ENCODE measurements around the gene KDM2A. TPM values are rescaled to one million over a fixed set of nuclear protein-coding genes. Genes with fewer than 3 reads are reported as not detected.

Gene KDM2A
- total and polyA plus RNA-seq, 2 of the 13 experiments (the other 11 are each of a cell fraction or from before 2014, with no cell fraction given): 31.3 to 31.4 TPM

GRCh38 chr11:67146516-67147226 is 27.6 kb downstream of the KDM2A start (continued):
- TF ChIP-seq, protein P1, sequence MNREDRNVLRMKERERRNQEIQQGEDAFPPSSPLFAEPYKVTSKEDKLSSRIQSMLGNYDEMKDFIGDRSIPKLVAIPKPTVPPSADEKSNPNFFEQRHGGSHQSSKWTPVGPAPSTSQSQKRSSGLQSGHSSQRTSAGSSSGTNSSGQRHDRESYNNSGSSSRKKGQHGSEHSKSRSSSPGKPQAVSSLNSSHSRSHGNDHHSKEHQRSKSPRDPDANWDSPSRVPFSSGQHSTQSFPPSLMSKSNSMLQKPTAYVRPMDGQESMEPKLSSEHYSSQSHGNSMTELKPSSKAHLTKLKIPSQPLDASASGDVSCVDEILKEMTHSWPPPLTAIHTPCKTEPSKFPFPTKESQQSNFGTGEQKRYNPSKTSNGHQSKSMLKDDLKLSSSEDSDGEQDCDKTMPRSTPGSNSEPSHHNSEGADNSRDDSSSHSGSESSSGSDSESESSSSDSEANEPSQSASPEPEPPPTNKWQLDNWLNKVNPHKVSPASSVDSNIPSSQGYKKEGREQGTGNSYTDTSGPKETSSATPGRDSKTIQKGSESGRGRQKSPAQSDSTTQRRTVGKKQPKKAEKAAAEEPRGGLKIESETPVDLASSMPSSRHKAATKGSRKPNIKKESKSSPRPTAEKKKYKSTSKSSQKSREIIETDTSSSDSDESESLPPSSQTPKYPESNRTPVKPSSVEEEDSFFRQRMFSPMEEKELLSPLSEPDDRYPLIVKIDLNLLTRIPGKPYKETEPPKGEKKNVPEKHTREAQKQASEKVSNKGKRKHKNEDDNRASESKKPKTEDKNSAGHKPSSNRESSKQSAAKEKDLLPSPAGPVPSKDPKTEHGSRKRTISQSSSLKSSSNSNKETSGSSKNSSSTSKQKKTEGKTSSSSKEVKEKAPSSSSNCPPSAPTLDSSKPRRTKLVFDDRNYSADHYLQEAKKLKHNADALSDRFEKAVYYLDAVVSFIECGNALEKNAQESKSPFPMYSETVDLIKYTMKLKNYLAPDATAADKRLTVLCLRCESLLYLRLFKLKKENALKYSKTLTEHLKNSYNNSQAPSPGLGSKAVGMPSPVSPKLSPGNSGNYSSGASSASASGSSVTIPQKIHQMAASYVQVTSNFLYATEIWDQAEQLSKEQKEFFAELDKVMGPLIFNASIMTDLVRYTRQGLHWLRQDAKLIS (CRISPR knock-in tag; IDR thresholded peaks at IDR 0.05): no peak
- TF ChIP-seq NPAS2 (CRISPR knock-in tag; IDR thresholded peaks at IDR 0.05; ENCODE audit: borderline replicate concordance) (no peak), MAFG (CRISPR knock-in tag; IDR thresholded peaks at IDR 0.05) (no peak)

DNA sequence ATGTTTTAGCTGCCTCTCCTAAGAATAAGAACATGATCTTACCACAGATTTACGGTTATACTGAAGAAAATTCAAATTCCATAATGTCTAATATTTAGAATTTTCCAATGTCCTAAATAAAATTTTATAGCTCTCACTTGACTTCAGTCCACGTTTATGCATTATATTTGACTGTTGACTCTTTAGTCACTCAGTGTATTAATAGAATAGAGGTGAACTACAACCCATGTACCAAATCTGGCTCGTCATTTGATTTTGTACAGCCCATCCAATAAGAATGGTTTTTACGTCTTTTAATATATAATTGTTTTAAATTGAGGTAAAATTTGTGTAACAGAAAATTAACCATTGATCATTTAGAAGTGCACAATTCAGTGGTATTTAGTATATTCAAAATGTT is 34.9 kb downstream of the KDM2A start:
- H3K4me3 ChIP-seq (replicated peaks in 1 of 3; ENCODE audit: insufficient read depth in 1 of 3, low read depth in 2 of 3, low read length in 3 of 3): no peak overlapping the region
- in situ Hi-C loops (cut with HindIII; ENCODE audit: extremely low pct_ligation_motif_present, low pct_unique_long_range_greater_than_20kb) (no loop called here), intact Hi-C loops (cut with micrococcal nuclease; ENCODE audit: unreplicated experiment) (no loop called here)
- ATAC-seq (no peak), FAIRE-seq (no peak), DNase-seq (ENCODE audit: low spot score) (no peak)
- peaks cover 32% of the 10 kb centered on the region for H3K79me2 ChIP-seq (ENCODE audit: insufficient read depth, low read length)
- H3K9me3 ChIP-seq (ENCODE audit: low read length): no peaks in the 10 kb centered on the region
- H3K9ac ChIP-seq (ENCODE audit: insufficient read depth, low read depth, low read length): no peak overlapping the region
- peaks cover 6% of the 10 kb centered on the region; the same call in 1 of the 2 replicates for H4K20me1 ChIP-seq (ENCODE audit: insufficient read depth, low read length)
- no peak overlapping the region for H3K27ac ChIP-seq (ENCODE audit: extremely low read length, insufficient read depth, low read length)
- ChIA-PET POLR2A (no interaction called here), CTCF (ENCODE audit: low intra/inter-chr PET ratio, low total read pairs) (no interaction called here)
- no peak overlapping the region for H2AFZ ChIP-seq (ENCODE audit: low read length)
- no peaks in the 10 kb centered on the region; the same call in 1 of the 2 replicates for H3K4me1 ChIP-seq (ENCODE audit: insufficient read depth, low read length)
- no peak overlapping the region for H3K4me2 ChIP-seq (ENCODE audit: low read depth, low read length)
- H3K36me3 ChIP-seq (replicated peaks in 1 of 2; ENCODE audit: control insufficient read depth in 1 of 2, insufficient read depth in 2 of 2, low read length in 2 of 2): peaks cover 6 to 24% of the 10 kb centered on the region in 2 experiments
- H3K27me3 ChIP-seq (ENCODE audit: control insufficient read depth in 1 of 2, insufficient read depth in 2 of 2, low read length in 2 of 2): no peaks in the 10 kb centered on the region
- 98% methylated on average over 4 of the region's 4 CpGs for WGBS (ENCODE audit: low lambda C conversion rate)
- no TSS peak for BruUV-seq (replicated peaks)
- TF ChIP-seq, protein P2, sequence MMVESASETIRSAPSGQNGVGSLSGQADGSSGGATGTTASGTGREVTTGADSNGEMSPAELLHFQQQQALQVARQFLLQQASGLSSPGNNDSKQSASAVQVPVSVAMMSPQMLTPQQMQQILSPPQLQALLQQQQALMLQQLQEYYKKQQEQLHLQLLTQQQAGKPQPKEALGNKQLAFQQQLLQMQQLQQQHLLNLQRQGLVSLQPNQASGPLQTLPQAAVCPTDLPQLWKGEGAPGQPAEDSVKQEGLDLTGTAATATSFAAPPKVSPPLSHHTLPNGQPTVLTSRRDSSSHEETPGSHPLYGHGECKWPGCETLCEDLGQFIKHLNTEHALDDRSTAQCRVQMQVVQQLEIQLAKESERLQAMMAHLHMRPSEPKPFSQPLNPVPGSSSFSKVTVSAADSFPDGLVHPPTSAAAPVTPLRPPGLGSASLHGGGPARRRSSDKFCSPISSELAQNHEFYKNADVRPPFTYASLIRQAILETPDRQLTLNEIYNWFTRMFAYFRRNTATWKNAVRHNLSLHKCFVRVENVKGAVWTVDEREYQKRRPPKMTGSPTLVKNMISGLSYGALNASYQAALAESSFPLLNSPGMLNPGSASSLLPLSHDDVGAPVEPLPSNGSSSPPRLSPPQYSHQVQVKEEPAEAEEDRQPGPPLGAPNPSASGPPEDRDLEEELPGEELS (CRISPR knock-in tag; IDR thresholded peaks at IDR 0.05): no peak
- no peak for TF ChIP-seq MTA3 (CRISPR knock-in tag; IDR thresholded peaks at IDR 0.05)
- no peak for TF ChIP-seq HMGA1 (CRISPR knock-in tag; conservative IDR thresholded peaks at IDR 0.05)
- no peak for TF ChIP-seq ZNF547 (CRISPR knock-in tag; IDR thresholded peaks at IDR 0.05)
- TF ChIP-seq PCBP2 (optimal IDR thresholded peaks at IDR 0.05; ENCODE audit: low read depth, low read length, poor library complexity, severe bottlenecking): no peak
- no peak for TF ChIP-seq PRDM15 (CRISPR knock-in tag; IDR thresholded peaks at IDR 0.05)
- no peak for TF ChIP-seq PAX8 (CRISPR knock-in tag; IDR thresholded peaks at IDR 0.05; ENCODE audit: borderline replicate concordance)
- TF ChIP-seq MYPOP (CRISPR knock-in tag; IDR thresholded peaks at IDR 0.05): no peak
- TF ChIP-seq ATF1 (CRISPR knock-in tag; IDR thresholded peaks at IDR 0.05): no peak
